Ovary (tissue), 3 donors: Measurements from ENCODE around the gene APBA2.

Experiments
- EP300 ChIP-seq: sonication (generic); formaldehyde crosslinking; IDR thresholded peaks from one replicate; pipeline ENCODE4 v1.6.1; 2017; ENCODE audit warnings: antibody characterized with exemption
- POLR2A ChIP-seq: fragments of 450-650 bp; IDR thresholded peaks from one replicate; pipeline ENCODE4 v1.6.1; 2017; ENCODE audit warnings: antibody characterized with exemption, mild to moderate bottlenecking, moderate library complexity
- TF ChIP-seq, protein P1 (sequence below), 3 donors: fragments of 450-650 bp in 2 of 3; fragments of 200-600 bp in 1 of 3; IDR thresholded peaks; one replicate each; pipeline versions ENCODE4 v1.5.1 to v1.8.0; 2016 to 2022; ENCODE audit warnings: antibody characterized with exemption in 3 of 3, mild to moderate bottlenecking in 1 of 3
- donor health status: DM: no; HTN: no; CAD: no.

DNA sequence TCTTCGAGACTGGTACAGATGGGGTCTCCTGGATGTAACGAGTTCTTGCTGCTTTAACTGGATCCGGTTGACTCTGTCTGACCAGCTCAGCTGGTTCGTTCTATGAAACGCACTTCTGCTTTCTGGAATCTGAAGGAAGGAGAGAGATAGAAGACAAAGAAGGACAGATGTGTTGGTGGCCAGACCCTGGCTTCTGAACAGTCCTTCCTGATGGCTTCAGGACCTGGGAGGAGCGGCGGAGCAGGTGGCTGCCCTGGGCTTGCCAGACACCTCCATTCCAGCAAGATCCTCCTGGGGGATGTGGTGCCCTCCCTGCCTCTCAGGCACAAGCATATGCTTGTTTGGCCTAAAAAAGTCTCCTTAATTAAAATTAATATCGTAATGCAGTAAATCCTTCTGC lies 99.9 kb downstream of the APBA2 start:
- TF ChIP-seq, protein P1, sequence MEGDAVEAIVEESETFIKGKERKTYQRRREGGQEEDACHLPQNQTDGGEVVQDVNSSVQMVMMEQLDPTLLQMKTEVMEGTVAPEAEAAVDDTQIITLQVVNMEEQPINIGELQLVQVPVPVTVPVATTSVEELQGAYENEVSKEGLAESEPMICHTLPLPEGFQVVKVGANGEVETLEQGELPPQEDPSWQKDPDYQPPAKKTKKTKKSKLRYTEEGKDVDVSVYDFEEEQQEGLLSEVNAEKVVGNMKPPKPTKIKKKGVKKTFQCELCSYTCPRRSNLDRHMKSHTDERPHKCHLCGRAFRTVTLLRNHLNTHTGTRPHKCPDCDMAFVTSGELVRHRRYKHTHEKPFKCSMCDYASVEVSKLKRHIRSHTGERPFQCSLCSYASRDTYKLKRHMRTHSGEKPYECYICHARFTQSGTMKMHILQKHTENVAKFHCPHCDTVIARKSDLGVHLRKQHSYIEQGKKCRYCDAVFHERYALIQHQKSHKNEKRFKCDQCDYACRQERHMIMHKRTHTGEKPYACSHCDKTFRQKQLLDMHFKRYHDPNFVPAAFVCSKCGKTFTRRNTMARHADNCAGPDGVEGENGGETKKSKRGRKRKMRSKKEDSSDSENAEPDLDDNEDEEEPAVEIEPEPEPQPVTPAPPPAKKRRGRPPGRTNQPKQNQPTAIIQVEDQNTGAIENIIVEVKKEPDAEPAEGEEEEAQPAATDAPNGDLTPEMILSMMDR (IDR thresholded peaks at IDR 0.05), result no peak
- TF ChIP-seq EP300, result no peak
- no peak for TF ChIP-seq POLR2A
